ENCODE measurements around the gene ZYG11A. TPM values are rescaled to one million over a fixed set of nuclear protein-coding genes. Genes with fewer than 3 reads are reported as not detected.
"Not testable (repeated sequence)": the region's sequence is repeated elsewhere in the genome, so short reads cannot be mapped to it uniquely, and the experiment has no call there.

ZYG11A gene
- total RNA-seq: 1 to 10 TPM in 1 of 2 donors, under 1 TPM in 1; 0.87 to 6.6 TPM

GRCh38 chr1:52842643-52843310 is at the start of gene ZYG11A:
TSS of gene ZYG11A (plus strand) at chr1:52842760. CDS start at chr1:52842884, 124 bp downstream.
- 2% methylated on average over 88 of the region's 88 CpGs for WGBS
- peak within 1 kb of the TSS; percentile 32 to 39 for H3K4me3 ChIP-seq
- H3K27ac ChIP-seq: peak within 1 kb of the TSS; percentile 14 to 58
- no peaks in the 10 kb centered on the region for H3K4me1 ChIP-seq (replicated peaks)
- intact Hi-C loops (cut with DNase I): no loop called here
- no peaks in the 10 kb centered on the region for H3K9me3 ChIP-seq
- TF ChIP-seq POLR2AphosphoS5 (IDR thresholded peaks at IDR 0.05) (no peak), CTCF (IDR thresholded peaks at IDR 0.05) (peak in 1 of 4 experiments; percentile 42)
- DNase-seq (ENCODE audit: low spot score): peak; percentile 36
- H3K36me3 ChIP-seq: no peaks in the 10 kb centered on the region
- no peaks in the 10 kb centered on the region for H3K27me3 ChIP-seq (replicated peaks; ENCODE audit: insufficient read depth)

- H3K27ac ChIP-seq; H3K27me3 ChIP-seq (replicated peaks; ENCODE audit: insufficient read depth); H3K4me1 ChIP-seq (replicated peaks); intact Hi-C loops (cut with DNase I); H3K9me3 ChIP-seq; H3K36me3 ChIP-seq; H3K4me3 ChIP-seq; DNase-seq (ENCODE audit: low spot score): not testable (repeated sequence)
- WGBS: 79% methylated on average over 7 of the region's 7 CpGs
These were observed 48.8 kb upstream of the ZYG11A start for GRCh38 chr1:52793717-52794116.

- no peaks in the 10 kb centered on the region for H3K27me3 ChIP-seq (replicated peaks; ENCODE audit: insufficient read depth)
- H3K9me3 ChIP-seq: no peaks in the 10 kb centered on the region
- no peak overlapping the region for H3K27ac ChIP-seq
- DNase-seq (ENCODE audit: low spot score): no peak
- H3K36me3 ChIP-seq: no peaks in the 10 kb centered on the region
- intact Hi-C loops (cut with DNase I): no loop called here
- TF ChIP-seq POLR2AphosphoS5 (IDR thresholded peaks at IDR 0.05) (no peak), POLR2A (IDR thresholded peaks at IDR 0.05) (no peak), CTCF (IDR thresholded peaks at IDR 0.05) (no peak)
- H3K4me1 ChIP-seq (replicated peaks): no peaks in the 10 kb centered on the region
- no peak overlapping the region for H3K4me3 ChIP-seq
- WGBS: 91% methylated on average over 3 of the region's 3 CpGs
These were observed 47.1 kb upstream of the ZYG11A start for GRCh38 chr1:52795464-52795863.

GRCh38 chr1:52798331-52798730 is 44.2 kb upstream of the ZYG11A start:
- Histone ChIP-seq H3K4me1 (replicated peaks) (no peaks in the 10 kb centered on the region), H3K9me3 (no peaks in the 10 kb centered on the region), H3K4me3 (no peak overlapping the region), H3K36me3 (no peaks in the 10 kb centered on the region), H3K27me3 (replicated peaks; ENCODE audit: insufficient read depth) (no peaks in the 10 kb centered on the region), H3K27ac (no peak overlapping the region)
- no peak for DNase-seq (ENCODE audit: low spot score)
- intact Hi-C loops (cut with DNase I): no loop called here
- 92% methylated on average over 3 of the region's 3 CpGs for WGBS
- no peak for TF ChIP-seq CTCF (IDR thresholded peaks at IDR 0.05)
- TF ChIP-seq POLR2AphosphoS5 (IDR thresholded peaks at IDR 0.05): no peak
- no peak for TF ChIP-seq POLR2A (IDR thresholded peaks at IDR 0.05)

- TF ChIP-seq POLR2A (IDR thresholded peaks at IDR 0.05) (no peak), CTCF (IDR thresholded peaks at IDR 0.05) (no peak), POLR2AphosphoS5 (IDR thresholded peaks at IDR 0.05) (no peak)
- no peak overlapping the region for H3K4me3 ChIP-seq
- H3K4me1 ChIP-seq (replicated peaks): no peaks in the 10 kb centered on the region
- no peaks in the 10 kb centered on the region for H3K36me3 ChIP-seq
- DNase-seq (ENCODE audit: low spot score): no peak
- no peaks in the 10 kb centered on the region for H3K27me3 ChIP-seq (replicated peaks; ENCODE audit: insufficient read depth)
- no peaks in the 10 kb centered on the region for H3K9me3 ChIP-seq
- H3K27ac ChIP-seq: no peak overlapping the region
- intact Hi-C loops (cut with DNase I): no loop called here
These were observed 41.5 kb upstream of the ZYG11A start for GRCh38 chr1:52801011-52801410.

- intact Hi-C loops (cut with DNase I); H3K27ac ChIP-seq; H3K36me3 ChIP-seq; DNase-seq (ENCODE audit: low spot score); H3K4me1 ChIP-seq (replicated peaks); H3K9me3 ChIP-seq; H3K4me3 ChIP-seq; H3K27me3 ChIP-seq (replicated peaks; ENCODE audit: insufficient read depth): not testable (repeated sequence)
- WGBS: 91% methylated on average over 3 of the region's 3 CpGs
These were observed 38.5 kb upstream of the ZYG11A start for GRCh38 chr1:52804083-52804482.

Data from prostate gland (tissue), 2 donors.